WTC11 (cell line): ENCODE data around the gene NDUFAF8. TPM values are rescaled to one million over a fixed set of nuclear protein-coding genes. Genes with fewer than 3 reads are reported as not detected.

Source experiments
- ATAC-seq: fragments of 200-7000 bp; cut with Tn5 transposase; 2 replicates; pipeline ENCODE4 v1.10.0; 2021; ENCODE audit warnings: mild to moderate bottlenecking, moderate library complexity
- CTCF ChIA-PET: fragments of 300-600 bp; sonication (Branson Sonifier 250); formaldehyde crosslinking; loops from one replicate; lab custom pipeline; 2021; ENCODE audit warnings: antibody characterized with exemption; lab: Charles Lee
- POLR2A ChIA-PET: fragments of 350-600 bp; sonication (Branson Sonifier 250); formaldehyde crosslinking; loops from one replicate; lab custom pipeline; 2021; ENCODE audit warnings: antibody characterized with exemption; lab: Charles Lee
- DNase-seq: peaks from one replicate; pipeline ENCODE4 v3.0.0; 2021; ENCODE audit warnings: low spot score
- H3K27ac Mint-ChIP-seq: 2 replicates; pipeline ENCODE4 v1.8.0; 2021; ENCODE audit warnings: mixed read lengths
- H3K27me3 Mint-ChIP-seq: 2 replicates; pipeline ENCODE4 v1.8.0; 2021; ENCODE audit warnings: low read depth, mild to moderate bottlenecking, moderate library complexity, mixed read lengths
- H3K36me3 Mint-ChIP-seq: 2 replicates; pipeline ENCODE4 v1.8.0; 2021; ENCODE audit warnings: mixed read lengths
- H3K4me1 Mint-ChIP-seq: 2 replicates; pipeline ENCODE4 v1.8.0; 2022; ENCODE audit warnings: mixed read lengths
- H3K4me3 Mint-ChIP-seq: 2 replicates; pipeline ENCODE4 v1.8.0; 2021; ENCODE audit warnings: mild to moderate bottlenecking, moderate library complexity, mixed read lengths
- H3K9me3 Mint-ChIP-seq: 2 replicates; pipeline ENCODE4 v1.8.0; 2021; ENCODE audit warnings: mixed read lengths
- ESRRA ChIP-seq: sonication (generic); formaldehyde crosslinking; IDR thresholded peaks from 2 replicates; pipeline ENCODE4 v1.8.1; 2022; ENCODE audit warnings: mild to moderate bottlenecking, missing genetic modification reagents, borderline replicate concordance
- ETV6 ChIP-seq: sonication (generic); formaldehyde crosslinking; IDR thresholded peaks from 2 replicates; pipeline ENCODE4 v1.8.1; 2022; ENCODE audit warnings: mild to moderate bottlenecking, missing genetic modification reagents
- FOXJ3 ChIP-seq: sonication (generic); formaldehyde crosslinking; IDR thresholded peaks from 2 replicates; pipeline ENCODE4 v1.9.0; 2021; ENCODE audit warnings: missing genetic modification reagents, mild to moderate bottlenecking, borderline replicate concordance
- GABPB1 ChIP-seq: sonication (generic); formaldehyde crosslinking; IDR thresholded peaks from 2 replicates; pipeline ENCODE4 v1.8.1; 2023; ENCODE audit warnings: mild to moderate bottlenecking, missing genetic modification reagents
- NR3C1 ChIP-seq: sonication (generic); formaldehyde crosslinking; conservative IDR thresholded peaks from 2 replicates; pipeline ENCODE4 v1.8.1; 2023; ENCODE audit warnings: low read depth, mild to moderate bottlenecking, missing genetic modification reagents
- RELA ChIP-seq: sonication (generic); formaldehyde crosslinking; IDR thresholded peaks from 2 replicates; pipeline ENCODE4 v1.8.1; 2022; ENCODE audit warnings: missing genetic modification reagents, mild to moderate bottlenecking, borderline replicate concordance
- SMAD4 ChIP-seq: sonication (generic); formaldehyde crosslinking; IDR thresholded peaks from 2 replicates; pipeline ENCODE4 v1.8.0; 2022; ENCODE audit warnings: mild to moderate bottlenecking, missing genetic modification reagents
- SOX15 ChIP-seq: fragments of 250-450 bp; sonication (Bioruptor Pico); IDR thresholded peaks from 2 replicates; pipeline ENCODE4 v1.9.0; 2021; ENCODE audit warnings: mild to moderate bottlenecking
- TEAD1 ChIP-seq: sonication (generic); formaldehyde crosslinking; IDR thresholded peaks from 2 replicates; pipeline ENCODE4 v1.8.0; 2022; ENCODE audit warnings: mild to moderate bottlenecking, missing genetic modification reagents
- ZNF263 ChIP-seq: sonication (generic); formaldehyde crosslinking; IDR thresholded peaks from 2 replicates; pipeline ENCODE4 v1.8.1; 2022; ENCODE audit warnings: low read depth, mild to moderate bottlenecking, moderate library complexity, missing genetic modification reagents
- ZNF423 ChIP-seq: fragments of 250-450 bp; sonication (Bioruptor Pico); IDR thresholded peaks from 2 replicates; pipeline ENCODE4 v2.1.2; 2022; ENCODE audit warnings: mild to moderate bottlenecking, moderate library complexity
- total RNA-seq: library from RNA; stranded (reverse); gene quantifications from 3 replicates; pipeline ENCODE4 v1.2.3, GENCODE V29; 2021
- TF ChIP-seq, protein P1 (sequence below): sonication (generic); formaldehyde crosslinking; IDR thresholded peaks from 2 replicates; pipeline ENCODE4 v1.8.1; 2022; ENCODE audit warnings: low read depth, mild to moderate bottlenecking, moderate library complexity, missing genetic modification reagents, borderline replicate concordance
- TF ChIP-seq, protein P2 (sequence below): sonication (generic); formaldehyde crosslinking; IDR thresholded peaks from 2 replicates; pipeline ENCODE4 v1.8.0; 2023; ENCODE audit warnings: missing genetic modification reagents, mild to moderate bottlenecking, borderline replicate concordance
- TF ChIP-seq, protein P3 (sequence below): sonication (generic); formaldehyde crosslinking; IDR thresholded peaks from 2 replicates; pipeline ENCODE4 v1.8.1; 2022; ENCODE audit warnings: missing genetic modification reagents, borderline replicate concordance
- TF ChIP-seq, protein P4 (sequence below): sonication (generic); formaldehyde crosslinking; IDR thresholded peaks from 2 replicates; pipeline ENCODE4 v1.8.1; 2023; ENCODE audit warnings: mild to moderate bottlenecking, missing genetic modification reagents
- TF ChIP-seq, protein P5 (sequence below): sonication (generic); formaldehyde crosslinking; IDR thresholded peaks from 2 replicates; pipeline ENCODE4 v1.8.0; 2022; ENCODE audit warnings: mild to moderate bottlenecking, missing genetic modification reagents
- TF ChIP-seq, protein P6 (sequence below): fragments of 250-450 bp; sonication (Bioruptor Pico); conservative IDR thresholded peaks from 2 replicates; pipeline ENCODE4 v1.9.0; 2021; ENCODE audit warnings: mild to moderate bottlenecking

Gene NDUFAF8
- total RNA-seq, 1 experiment from 2014 or later, result 73.0 TPM

DNA sequence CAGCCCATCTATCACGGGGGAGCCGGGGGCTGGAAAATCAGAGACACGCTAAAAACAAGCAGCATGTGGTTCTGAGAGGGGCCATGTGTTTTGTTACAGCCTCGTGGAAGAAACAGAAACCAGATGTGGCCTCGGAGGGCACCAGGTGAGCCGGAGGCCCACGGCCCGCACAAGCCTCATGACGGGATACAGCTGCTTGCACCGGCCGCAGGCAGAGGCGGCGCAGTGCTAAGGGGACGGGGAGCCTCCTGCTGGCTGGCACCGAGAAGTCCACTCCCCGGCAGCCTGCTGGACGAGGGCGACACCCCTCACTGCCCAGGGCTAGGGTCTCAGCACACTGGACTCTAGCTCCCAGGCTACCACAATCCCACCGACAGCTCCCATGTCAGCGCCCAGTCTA is 19.2 kb downstream of the NDUFAF8 start:
- no peak overlapping the region for H3K4me3 Mint-ChIP-seq
- POLR2A ChIA-PET, result no interaction called here

DNA sequence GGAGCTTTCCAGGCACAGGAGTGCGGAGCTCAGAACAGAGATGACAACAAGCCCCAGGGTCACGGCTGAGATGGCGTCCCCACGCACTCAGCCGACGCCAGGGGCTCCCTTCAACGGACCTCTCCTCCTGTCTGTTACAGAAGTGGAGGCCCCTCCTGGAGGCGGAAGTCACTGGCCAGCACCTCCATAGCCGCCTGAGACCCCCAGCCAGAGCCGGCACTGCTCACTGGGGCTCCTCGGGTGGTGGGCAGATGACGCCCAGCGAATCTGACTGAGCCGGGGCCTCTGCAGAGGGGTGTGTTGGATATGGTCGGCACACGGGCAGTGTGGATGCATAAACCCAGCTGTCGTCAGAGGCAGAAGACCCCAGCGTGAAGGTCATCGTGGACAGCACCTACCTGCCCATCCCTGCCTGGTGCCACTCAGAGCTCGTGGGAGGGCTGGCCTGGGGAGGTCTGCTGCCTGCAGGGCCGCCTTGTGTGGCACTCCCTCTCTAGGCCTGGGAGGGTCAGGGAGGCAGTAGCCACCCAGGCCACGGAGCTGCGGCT is 20.0 kb downstream of the NDUFAF8 start:
- ChIA-PET POLR2A (no interaction called here), CTCF (interaction anchor here (1.2 to 1.6 kb wide), 3 partner anchors 9 to 225 kb away, joined by 4 to 7 read pairs (median 6); no protein-coding TSS in a partner anchor)
- DNase-seq (no peak), ATAC-seq (no peak)
- Mint-ChIP-seq H3K27ac (no peak overlapping the region), H3K36me3 (no peaks in the 10 kb centered on the region), H3K9me3 (no peaks in the 10 kb centered on the region), H3K4me1 (peaks cover 10% of the 10 kb centered on the region), H3K27me3 (no peaks in the 10 kb centered on the region), H3K4me3 (no peak overlapping the region)
- TF ChIP-seq, protein P1, sequence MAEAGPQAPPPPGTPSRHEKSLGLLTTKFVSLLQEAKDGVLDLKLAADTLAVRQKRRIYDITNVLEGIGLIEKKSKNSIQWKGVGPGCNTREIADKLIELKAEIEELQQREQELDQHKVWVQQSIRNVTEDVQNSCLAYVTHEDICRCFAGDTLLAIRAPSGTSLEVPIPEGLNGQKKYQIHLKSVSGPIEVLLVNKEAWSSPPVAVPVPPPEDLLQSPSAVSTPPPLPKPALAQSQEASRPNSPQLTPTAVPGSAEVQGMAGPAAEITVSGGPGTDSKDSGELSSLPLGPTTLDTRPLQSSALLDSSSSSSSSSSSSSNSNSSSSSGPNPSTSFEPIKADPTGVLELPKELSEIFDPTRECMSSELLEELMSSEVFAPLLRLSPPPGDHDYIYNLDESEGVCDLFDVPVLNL (CRISPR knock-in tag), result no peak
- no peak for TF ChIP-seq ETV6 (CRISPR knock-in tag)
- no peak for TF ChIP-seq ZNF423
- no peak for TF ChIP-seq SMAD4 (CRISPR knock-in tag)
- TF ChIP-seq, protein P2, sequence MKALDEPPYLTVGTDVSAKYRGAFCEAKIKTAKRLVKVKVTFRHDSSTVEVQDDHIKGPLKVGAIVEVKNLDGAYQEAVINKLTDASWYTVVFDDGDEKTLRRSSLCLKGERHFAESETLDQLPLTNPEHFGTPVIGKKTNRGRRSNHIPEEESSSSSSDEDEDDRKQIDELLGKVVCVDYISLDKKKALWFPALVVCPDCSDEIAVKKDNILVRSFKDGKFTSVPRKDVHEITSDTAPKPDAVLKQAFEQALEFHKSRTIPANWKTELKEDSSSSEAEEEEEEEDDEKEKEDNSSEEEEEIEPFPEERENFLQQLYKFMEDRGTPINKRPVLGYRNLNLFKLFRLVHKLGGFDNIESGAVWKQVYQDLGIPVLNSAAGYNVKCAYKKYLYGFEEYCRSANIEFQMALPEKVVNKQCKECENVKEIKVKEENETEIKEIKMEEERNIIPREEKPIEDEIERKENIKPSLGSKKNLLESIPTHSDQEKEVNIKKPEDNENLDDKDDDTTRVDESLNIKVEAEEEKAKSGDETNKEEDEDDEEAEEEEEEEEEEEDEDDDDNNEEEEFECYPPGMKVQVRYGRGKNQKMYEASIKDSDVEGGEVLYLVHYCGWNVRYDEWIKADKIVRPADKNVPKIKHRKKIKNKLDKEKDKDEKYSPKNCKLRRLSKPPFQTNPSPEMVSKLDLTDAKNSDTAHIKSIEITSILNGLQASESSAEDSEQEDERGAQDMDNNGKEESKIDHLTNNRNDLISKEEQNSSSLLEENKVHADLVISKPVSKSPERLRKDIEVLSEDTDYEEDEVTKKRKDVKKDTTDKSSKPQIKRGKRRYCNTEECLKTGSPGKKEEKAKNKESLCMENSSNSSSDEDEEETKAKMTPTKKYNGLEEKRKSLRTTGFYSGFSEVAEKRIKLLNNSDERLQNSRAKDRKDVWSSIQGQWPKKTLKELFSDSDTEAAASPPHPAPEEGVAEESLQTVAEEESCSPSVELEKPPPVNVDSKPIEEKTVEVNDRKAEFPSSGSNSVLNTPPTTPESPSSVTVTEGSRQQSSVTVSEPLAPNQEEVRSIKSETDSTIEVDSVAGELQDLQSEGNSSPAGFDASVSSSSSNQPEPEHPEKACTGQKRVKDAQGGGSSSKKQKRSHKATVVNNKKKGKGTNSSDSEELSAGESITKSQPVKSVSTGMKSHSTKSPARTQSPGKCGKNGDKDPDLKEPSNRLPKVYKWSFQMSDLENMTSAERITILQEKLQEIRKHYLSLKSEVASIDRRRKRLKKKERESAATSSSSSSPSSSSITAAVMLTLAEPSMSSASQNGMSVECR (CRISPR knock-in tag), result no peak
- no peak for TF ChIP-seq FOXJ3
- TF ChIP-seq ESRRA (CRISPR knock-in tag), result no peak
- no peak for TF ChIP-seq SOX15 (CRISPR knock-in tag)
- no peak for TF ChIP-seq NR3C1 (CRISPR knock-in tag)

More for the DNA sequence above, 19.2 kb downstream of the NDUFAF8 start:
- H3K4me1 Mint-ChIP-seq, result peaks cover 13% of the 10 kb centered on the region
- TF ChIP-seq, protein P3, sequence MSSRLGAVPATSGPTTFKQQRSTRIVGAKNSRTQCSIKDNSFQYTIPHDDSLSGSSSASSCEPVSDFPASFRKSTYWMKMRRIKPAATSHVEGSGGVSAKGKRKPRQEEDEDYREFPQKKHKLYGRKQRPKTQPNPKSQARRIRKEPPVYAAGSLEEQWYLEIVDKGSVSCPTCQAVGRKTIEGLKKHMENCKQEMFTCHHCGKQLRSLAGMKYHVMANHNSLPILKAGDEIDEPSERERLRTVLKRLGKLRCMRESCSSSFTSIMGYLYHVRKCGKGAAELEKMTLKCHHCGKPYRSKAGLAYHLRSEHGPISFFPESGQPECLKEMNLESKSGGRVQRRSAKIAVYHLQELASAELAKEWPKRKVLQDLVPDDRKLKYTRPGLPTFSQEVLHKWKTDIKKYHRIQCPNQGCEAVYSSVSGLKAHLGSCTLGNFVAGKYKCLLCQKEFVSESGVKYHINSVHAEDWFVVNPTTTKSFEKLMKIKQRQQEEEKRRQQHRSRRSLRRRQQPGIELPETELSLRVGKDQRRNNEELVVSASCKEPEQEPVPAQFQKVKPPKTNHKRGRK, result no peak
- TF ChIP-seq RELA (CRISPR knock-in tag) (no peak), GABPB1 (no peak), TEAD1 (CRISPR knock-in tag) (no peak), ZNF263 (CRISPR knock-in tag) (no peak)
- TF ChIP-seq, protein P4, sequence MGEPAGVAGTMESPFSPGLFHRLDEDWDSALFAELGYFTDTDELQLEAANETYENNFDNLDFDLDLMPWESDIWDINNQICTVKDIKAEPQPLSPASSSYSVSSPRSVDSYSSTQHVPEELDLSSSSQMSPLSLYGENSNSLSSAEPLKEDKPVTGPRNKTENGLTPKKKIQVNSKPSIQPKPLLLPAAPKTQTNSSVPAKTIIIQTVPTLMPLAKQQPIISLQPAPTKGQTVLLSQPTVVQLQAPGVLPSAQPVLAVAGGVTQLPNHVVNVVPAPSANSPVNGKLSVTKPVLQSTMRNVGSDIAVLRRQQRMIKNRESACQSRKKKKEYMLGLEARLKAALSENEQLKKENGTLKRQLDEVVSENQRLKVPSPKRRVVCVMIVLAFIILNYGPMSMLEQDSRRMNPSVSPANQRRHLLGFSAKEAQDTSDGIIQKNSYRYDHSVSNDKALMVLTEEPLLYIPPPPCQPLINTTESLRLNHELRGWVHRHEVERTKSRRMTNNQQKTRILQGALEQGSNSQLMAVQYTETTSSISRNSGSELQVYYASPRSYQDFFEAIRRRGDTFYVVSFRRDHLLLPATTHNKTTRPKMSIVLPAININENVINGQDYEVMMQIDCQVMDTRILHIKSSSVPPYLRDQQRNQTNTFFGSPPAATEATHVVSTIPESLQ (CRISPR knock-in tag), result no peak
- TF ChIP-seq, protein P5, sequence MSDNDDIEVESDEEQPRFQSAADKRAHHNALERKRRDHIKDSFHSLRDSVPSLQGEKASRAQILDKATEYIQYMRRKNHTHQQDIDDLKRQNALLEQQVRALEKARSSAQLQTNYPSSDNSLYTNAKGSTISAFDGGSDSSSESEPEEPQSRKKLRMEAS (CRISPR knock-in tag), result no peak
- TF ChIP-seq, protein P6, sequence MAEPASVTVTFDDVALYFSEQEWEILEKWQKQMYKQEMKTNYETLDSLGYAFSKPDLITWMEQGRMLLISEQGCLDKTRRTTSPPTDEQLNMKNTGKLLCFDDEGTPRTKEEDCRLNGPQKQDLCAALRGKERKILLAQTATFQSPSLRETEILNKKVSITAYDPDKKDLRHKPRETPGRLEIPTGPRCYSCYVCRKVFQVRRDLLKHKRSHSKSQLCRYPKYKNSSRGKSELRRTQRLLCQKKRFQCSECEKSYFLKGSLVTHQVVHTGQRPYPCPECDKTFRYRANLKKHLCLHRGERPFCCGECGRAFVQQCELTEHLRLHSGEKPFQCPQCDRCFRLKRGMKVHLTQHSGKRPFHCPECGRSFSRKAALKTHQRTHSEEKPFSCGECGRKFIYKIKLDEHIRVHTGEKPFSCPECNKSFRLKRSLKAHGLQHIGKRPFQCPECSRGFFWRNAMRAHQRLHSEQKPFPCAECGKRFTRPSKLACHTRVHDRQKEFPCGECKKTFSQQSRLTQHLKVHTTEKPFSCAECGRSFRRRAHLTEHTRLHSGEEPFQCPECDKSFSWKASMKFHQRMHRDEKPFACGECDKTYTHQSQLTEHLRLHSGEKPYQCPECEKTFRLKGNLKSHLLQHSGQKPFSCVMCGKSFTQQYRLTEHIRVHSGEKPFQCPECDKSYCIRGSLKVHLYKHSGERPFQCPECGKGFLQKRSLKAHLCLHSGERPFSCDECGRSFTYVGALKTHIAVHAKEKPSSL (CRISPR knock-in tag), result no peak
- TF ChIP-seq, all 79 proteins: peak for 0
- ATAC-seq, result peak; percentile 40
- no peak overlapping the region for H3K27ac Mint-ChIP-seq
- CTCF ChIA-PET, result interaction anchor here (0.9 to 1.6 kb wide), 5 partner anchors 16 to 226 kb away, joined by 3 to 7 read pairs (median 3); partner anchors contain the start of genes NDUFAF8 and TEPSIN
- no peaks in the 10 kb centered on the region for H3K36me3 Mint-ChIP-seq
- H3K27me3 Mint-ChIP-seq, result no peaks in the 10 kb centered on the region
- DNase-seq, result peak; percentile 51
- H3K9me3 Mint-ChIP-seq, result no peaks in the 10 kb centered on the region; the same call in 1 of the 2 replicates
